Lower leg skin (tissue), 4 donors: Measurements from ENCODE around the gene SVIL. TPM values are rescaled to one million over a fixed set of nuclear protein-coding genes. Genes with fewer than 3 reads are reported as not detected.

Experiments
- DNase-seq, 2 donors: peaks; one replicate each; pipeline ENCODE4 v3.0.0-alpha.2; 2019; ENCODE audit warnings: low spot score in 2 of 2
- H3K4me3 ChIP-seq: fragments of 200-600 bp; sonication (generic); 2 replicates; pipeline ENCODE4 v1.5.1; 2017; ENCODE audit warnings: mild to moderate bottlenecking, low read depth; ENCODE audit not compliant: poor library complexity, severe bottlenecking
- CTCF ChIP-seq, 3 donors: fragments of 450-650 bp; IDR thresholded peaks; one replicate each; pipeline ENCODE4 v1.5.1; 2016; ENCODE audit warnings: antibody characterized with exemption in 3 of 3, mild to moderate bottlenecking in 3 of 3, moderate library complexity in 2 of 3
- POLR2A ChIP-seq, 2 donors: fragments of 450-650 bp; IDR thresholded peaks; one replicate each; pipeline ENCODE4 v1.6.1; 2016 to 2017; ENCODE audit warnings: antibody characterized with exemption in 2 of 2, mild to moderate bottlenecking in 1 of 2, moderate library complexity in 1 of 2
- WGBS, 2 donors: methylation state at CpG; one replicate each; pipeline ENCODE4 v1.1.5; 2018; 5-methylcytosine and 5-hydroxymethylcytosine counted together
- intact Hi-C: fragments of 100-400 bp; cut with DNase I; formaldehyde crosslinking; loops from one replicate; pipeline ENCODE4 v1.15.0; 2023; ENCODE audit warnings: low total_unique reads
- total RNA-seq, 4 donors: library from RNA; depleted of rRNA; stranded (reverse); fragments of >200 nt; gene quantifications; one replicate each; pipeline ENCODE4 v1.1.0, GENCODE V29; 2016

The SVIL gene
- total RNA-seq, 4 donors from 2014 or later: 49.0 to 91.0 (median 74.4) TPM

- no peak for DNase-seq
These were observed 152.0 kb downstream of the SVIL start for GRCh38 chr10:29482591-29483431.

GRCh38 chr10:29481906-29482440 is 152.8 kb downstream of the SVIL start:
- TF ChIP-seq CTCF (IDR thresholded peaks at IDR 0.05): no peak
- no peak for TF ChIP-seq POLR2A (IDR thresholded peaks at IDR 0.05)
- no peak overlapping the region for H3K4me3 ChIP-seq
- intact Hi-C loops: no loop called here
- 94 to 96% methylated on average over 5 of the region's 5 CpGs for WGBS, 2 donors
- peak in 1 of 2 donors; percentile 17 for DNase-seq

More at GRCh38 chr10:29482591-29483431, 152.0 kb downstream of the SVIL start:
- TF ChIP-seq POLR2A (IDR thresholded peaks at IDR 0.05): no peak
- TF ChIP-seq CTCF (IDR thresholded peaks at IDR 0.05): no peak
- intact Hi-C loops: no loop called here
- no peak overlapping the region for H3K4me3 ChIP-seq
- WGBS, 2 donors: 61 to 68% methylated on average over 14 of the region's 14 CpGs

GRCh38 chr10:29479981-29480954 is 154.5 kb downstream of the SVIL start:
- DNase-seq: peak in 1 of 2 donors; percentile 58
- H3K4me3 ChIP-seq: no peak overlapping the region
- 79 to 86% methylated on average over 28 of the region's 28 CpGs for WGBS, 2 donors
- TF ChIP-seq CTCF (IDR thresholded peaks at IDR 0.05) (no peak), POLR2A (IDR thresholded peaks at IDR 0.05) (no peak)
- intact Hi-C loops: no loop called here

GRCh38 chr10:29479081-29479925 is 155.5 kb downstream of the SVIL start:
- no peak overlapping the region for H3K4me3 ChIP-seq
- intact Hi-C loops: no loop called here
- DNase-seq: no peak
- WGBS, 2 donors: 76 to 83% methylated on average over 12 of the region's 12 CpGs
- TF ChIP-seq POLR2A (IDR thresholded peaks at IDR 0.05): no peak
- no peak for TF ChIP-seq CTCF (IDR thresholded peaks at IDR 0.05)
